ENCODE data around the gene SNRPA. TPM values are rescaled to one million over a fixed set of nuclear protein-coding genes. Genes with fewer than 3 reads are reported as not detected.

The SNRPA gene
- total and polyA plus RNA-seq, 2 of the 4 experiments (the other 2 are of a cell fraction): 30.3 to 81.3 TPM

DNA sequence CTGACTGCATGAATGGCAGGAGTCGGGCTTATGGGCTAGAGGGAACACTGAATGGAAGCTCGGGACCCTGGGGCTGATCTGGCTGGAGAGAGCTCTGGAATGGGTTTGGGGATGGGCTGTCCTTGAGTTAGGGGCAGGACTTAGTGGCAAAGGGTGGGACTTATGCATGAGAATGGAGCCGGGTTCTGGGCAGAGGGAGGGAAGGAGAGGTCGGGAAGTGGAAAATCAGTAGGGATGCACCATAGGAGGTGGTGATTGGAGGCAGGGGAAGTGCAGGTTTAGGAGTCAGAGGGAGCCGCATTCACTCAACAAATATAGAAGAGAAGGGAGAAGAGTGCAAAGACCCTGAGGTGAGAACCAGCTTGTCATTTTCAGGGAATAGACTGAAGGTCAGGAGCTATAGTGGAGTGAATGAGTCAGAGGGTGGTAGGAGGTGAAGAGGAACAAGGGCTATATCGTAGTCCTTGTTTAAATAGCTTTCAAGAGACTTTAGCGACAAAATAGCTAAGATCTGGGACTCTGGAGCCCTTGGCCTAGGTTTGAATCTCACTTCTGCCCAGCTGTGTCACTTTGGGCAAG is 27.8 kb downstream of the SNRPA start:
- no peaks in the 10 kb centered on the region; the same call in 1 of the 2 replicates for H3K36me3 ChIP-seq (ENCODE audit: control insufficient read depth, insufficient read depth, low read length)
- DNase-seq (peak; percentile 29), ATAC-seq (ENCODE audit: low read depth) (no peak)
- H2BK15ac ChIP-seq (ENCODE audit: low read depth, low read length): no peak overlapping the region
- H3K23ac ChIP-seq (ENCODE audit: low read depth, low read length): peak overlapping the region; percentile 31
- peak overlapping the region; percentile 73 for H2AK9ac ChIP-seq (replicated peaks; ENCODE audit: low read depth, low read length, poor library complexity)
- H4K91ac ChIP-seq (ENCODE audit: insufficient read depth, low read depth, low read length): no peak overlapping the region
- peak overlapping the region; percentile 86 for H3K4me2 ChIP-seq (ENCODE audit: low read depth, low read length)
- H3K9me1 ChIP-seq (ENCODE audit: insufficient read depth, low read length): peaks cover 10% of the 10 kb centered on the region
- no TSS peak for BruUV-seq (replicated peaks)
- no peak overlapping the region for H2BK5ac ChIP-seq (ENCODE audit: low read depth, low read length, poor library complexity, severe bottlenecking)
- H3K4ac ChIP-seq (ENCODE audit: low read depth, low read length): peak overlapping the region; percentile 17; the same call in 1 of the 2 replicates
- peak overlapping the region; percentile 47 for H3K9ac ChIP-seq (ENCODE audit: low read depth, low read length)
- H2BK20ac ChIP-seq (ENCODE audit: low read depth, low read length): no peak overlapping the region
- no peak overlapping the region for H3K18ac ChIP-seq (ENCODE audit: low read depth, low read length)
- H3K4me3 ChIP-seq (ENCODE audit: insufficient read depth, low read depth, low read length): peak overlapping the region; percentile 74
- ChIA-PET CTCF (interaction anchor here (0.5 to 2.0 kb wide), 6 partner anchors 12 to 485 kb away, joined by 3 to 6 read pairs (median 3); partner anchors contain the start of genes EGLN2 and HNRNPUL1), POLR2A (ENCODE audit: unreplicated experiment) (no interaction called here)
- dilution Hi-C loops (cut with HindIII; ENCODE audit: low sequenced_read_pairs, unreplicated experiment) (no loop called here), in situ Hi-C loops (cut with MboI; ENCODE audit: low sequenced_read_pairs) (no loop called here), intact Hi-C loops (cut with micrococcal nuclease) (loop anchor here (2.0 kb wide), 1 partner anchor 28 kb away; the partner anchor contains the start of genes ACTMAP and SNRPA)
- peaks cover 9% of the 10 kb centered on the region; the same call in 1 of the 2 replicates for H4K20me1 ChIP-seq (ENCODE audit: insufficient read depth, low read length)
- 8% methylated on average over 6 of the region's 7 CpGs; no CpG with 5 or more reads in 1 of the 2 experiments for WGBS, 2 experiments (ENCODE audit: extremely low coverage in 2 of 2, insufficient read length in 1 of 2)
- no peaks in the 10 kb centered on the region for H3K9me3 ChIP-seq (ENCODE audit: control insufficient read depth, insufficient read depth, low read length)
- no peak for TF ChIP-seq CHD1 (IDR thresholded peaks at IDR 0.05; ENCODE audit: low read depth, low read length)
- 0 out of 2 replicates have a peak, but pooled peaks have one; percentile 1 for TF ChIP-seq RFX5 (IDR thresholded peaks at IDR 0.05; ENCODE audit: low read depth, low read length)
- H3K4me1 ChIP-seq (ENCODE audit: control insufficient read depth, insufficient read depth, low read length): peaks cover 6% of the 10 kb centered on the region
- no peak overlapping the region for H2BK120ac ChIP-seq (ENCODE audit: low read depth, low read length)
- H3K27me3 ChIP-seq (ENCODE audit: control insufficient read depth, insufficient read depth, low read length): no peaks in the 10 kb centered on the region
- H4K5ac ChIP-seq (ENCODE audit: low read depth, low read length): no peak overlapping the region
- peak overlapping the region; percentile 77; the same call in 1 of the 2 replicates for H2AK5ac ChIP-seq (ENCODE audit: low read depth, low read length)
- H2AFZ ChIP-seq (replicated peaks; ENCODE audit: low read length, poor library complexity): peak overlapping the region; percentile 98
- H3K79me1 ChIP-seq (ENCODE audit: low read depth in 1 of 2, low read length in 2 of 2): peaks cover 8 to 18% of the 10 kb centered on the region in 2 experiments; a peak in 3 of 4 replicates
- H3K14ac ChIP-seq (replicated peaks; ENCODE audit: low read depth, low read length): peak overlapping the region; percentile 42
- peak overlapping the region; percentile 8; the same call in 1 of the 2 replicates for H3K27ac ChIP-seq (ENCODE audit: insufficient read depth, low read length)
- peak overlapping the region; percentile 17 to 59; a peak in 3 of 4 replicates for H4K8ac ChIP-seq (ENCODE audit: low read depth in 2 of 2, low read length in 2 of 2)
- no peak overlapping the region for H3K56ac ChIP-seq (ENCODE audit: extremely low read depth, insufficient read depth, low read length)
